ENCODE data around the gene CH25H. TPM values are rescaled to one million over a fixed set of nuclear protein-coding genes. Genes with fewer than 3 reads are reported as not detected.

The CH25H gene
- total and polyA plus RNA-seq, 5 donors = 0.24 to 1.8 (median 0.59) TPM

GRCh38 chr10:89213191-89213808 is 6.2 kb upstream of the CH25H start:
- ATAC-seq (peak; percentile 30 to 68), DNase-seq (no peak)
- no peak overlapping the region for H3K27ac ChIP-seq (ENCODE audit: low read length)
- no peak overlapping the region for H3K4me3 ChIP-seq (ENCODE audit: low read length)
- H3K4me1 ChIP-seq (ENCODE audit: control insufficient read depth, insufficient read depth, low read length) = peaks cover 2% of the 10 kb centered on the region
- H3K27me3 ChIP-seq (ENCODE audit: control insufficient read depth, insufficient read depth) = no peaks in the 10 kb centered on the region
- intact Hi-C loops (cut with DNase I) = loop anchor here in 3 of 4 donors (2.0 to 10.0 kb wide), 4 partner anchors 182 to 376 kb away; no protein-coding TSS in a partner anchor
- 38% methylated on average over 8 of the region's 8 CpGs for WGBS
- H3K9me3 ChIP-seq (ENCODE audit: control insufficient read depth, low read length) = no peaks in the 10 kb centered on the region

GRCh38 chr10:89210794-89211425 is 3.8 kb upstream of the CH25H start:
- intact Hi-C loops (cut with DNase I) = loop anchor here in 3 of 4 donors (2.0 to 10.0 kb wide), 4 partner anchors 180 to 374 kb away; no protein-coding TSS in a partner anchor
- no peak for DNase-seq
- Histone ChIP-seq H3K4me1 (ENCODE audit: control insufficient read depth, insufficient read depth, low read length) (peaks cover 3% of the 10 kb centered on the region), H3K27ac (ENCODE audit: low read length) (no peak overlapping the region), H3K27me3 (ENCODE audit: control insufficient read depth, insufficient read depth) (no peaks in the 10 kb centered on the region), H3K4me3 (ENCODE audit: low read length) (no peak overlapping the region), H3K9me3 (ENCODE audit: control insufficient read depth, low read length) (no peaks in the 10 kb centered on the region)
- no peak for ATAC-seq
- WGBS = 92% methylated on average over 3 of the region's 3 CpGs

GRCh38 chr10:89209718-89210117 is 2.6 kb upstream of the CH25H start:
- Histone ChIP-seq H3K9me3 (ENCODE audit: control insufficient read depth, low read length) (no peaks in the 10 kb centered on the region), H3K27me3 (ENCODE audit: control insufficient read depth, insufficient read depth) (no peaks in the 10 kb centered on the region), H3K4me3 (ENCODE audit: low read length) (no peak overlapping the region), H3K27ac (ENCODE audit: low read length) (no peak overlapping the region), H3K4me1 (ENCODE audit: control insufficient read depth, insufficient read depth, low read length) (peaks cover 3% of the 10 kb centered on the region)
- intact Hi-C loops (cut with DNase I) = loop anchor here in 3 of 4 donors (2.0 to 10.0 kb wide), 4 partner anchors 179 to 372 kb away; no protein-coding TSS in a partner anchor
- no peak for DNase-seq
- no peak for ATAC-seq
- 96% methylated on average over 5 of the region's 5 CpGs for WGBS

- ATAC-seq (peak; percentile 74 to 82), DNase-seq (peak; percentile 57 to 86 (median 82))
- H3K4me1 ChIP-seq (ENCODE audit: control insufficient read depth, insufficient read depth, low read length) = peaks cover 3% of the 10 kb centered on the region
- H3K4me3 ChIP-seq (ENCODE audit: low read length) = peak overlapping the region; percentile 51
- WGBS = 5% methylated on average over 60 of the region's 60 CpGs
- intact Hi-C loops (cut with DNase I) = no loop called here
- peak overlapping the region; percentile 77 for H3K27ac ChIP-seq (ENCODE audit: low read length)
- H3K9me3 ChIP-seq (ENCODE audit: control insufficient read depth, low read length) = no peaks in the 10 kb centered on the region
- no peaks in the 10 kb centered on the region for H3K27me3 ChIP-seq (ENCODE audit: control insufficient read depth, insufficient read depth)
Measured at GRCh38 chr10:89207801-89208551, 859 bp upstream of the CH25H start.

- peak in 2 of 3 donors; percentile 62 to 68 for DNase-seq
- Histone ChIP-seq H3K27ac (ENCODE audit: low read length) (peak overlapping the region; percentile 25), H3K4me1 (ENCODE audit: control insufficient read depth, insufficient read depth, low read length) (peaks cover 3% of the 10 kb centered on the region), H3K4me3 (ENCODE audit: low read length) (peak overlapping the region; percentile 51), H3K9me3 (ENCODE audit: control insufficient read depth, low read length) (no peaks in the 10 kb centered on the region), H3K27me3 (ENCODE audit: control insufficient read depth, insufficient read depth) (no peaks in the 10 kb centered on the region)
- ATAC-seq = peak; percentile 49 to 59
- 8% methylated on average over 42 of the region's 42 CpGs for WGBS
- intact Hi-C loops (cut with DNase I) = no loop called here
Measured at GRCh38 chr10:89206402-89207180, 526 bp downstream of the CH25H start.

- no peak for ATAC-seq
- WGBS = 75% methylated on average over 6 of the region's 6 CpGs
Measured at GRCh38 chr10:89204621-89205185, 2.4 kb downstream of the CH25H start.

GRCh38 chr10:89203237-89203636 is 3.9 kb downstream of the CH25H start:
- intact Hi-C loops (cut with DNase I) = no loop called here
- no peak for DNase-seq
- 97% methylated on average over 1 of the region's 1 CpG for WGBS

More at GRCh38 chr10:89204621-89205185, 2.4 kb downstream of the CH25H start:
- Histone ChIP-seq H3K27me3 (ENCODE audit: control insufficient read depth, insufficient read depth) (no peaks in the 10 kb centered on the region), H3K4me1 (ENCODE audit: control insufficient read depth, insufficient read depth, low read length) (peaks cover 3% of the 10 kb centered on the region), H3K27ac (ENCODE audit: low read length) (no peak overlapping the region), H3K4me3 (ENCODE audit: low read length) (no peak overlapping the region), H3K9me3 (ENCODE audit: control insufficient read depth, low read length) (no peaks in the 10 kb centered on the region)
- intact Hi-C loops (cut with DNase I) = no loop called here
- no peak for DNase-seq

GRCh38 chr10:89202033-89202425 is 5.1 kb downstream of the CH25H start:
- H3K4me1 ChIP-seq (ENCODE audit: control insufficient read depth, insufficient read depth, low read length) = peaks cover 3% of the 10 kb centered on the region

More at GRCh38 chr10:89203237-89203636, 3.9 kb downstream of the CH25H start:
- no peak overlapping the region for H3K27ac ChIP-seq (ENCODE audit: low read length)
- H3K4me3 ChIP-seq (ENCODE audit: low read length) = no peak overlapping the region
- H3K4me1 ChIP-seq (ENCODE audit: control insufficient read depth, insufficient read depth, low read length) = peaks cover 3% of the 10 kb centered on the region
- no peaks in the 10 kb centered on the region for H3K9me3 ChIP-seq (ENCODE audit: control insufficient read depth, low read length)
- no peak for ATAC-seq
- H3K27me3 ChIP-seq (ENCODE audit: control insufficient read depth, insufficient read depth) = no peaks in the 10 kb centered on the region

GRCh38 chr10:89201345-89202032 is 5.6 kb downstream of the CH25H start:
- H3K4me3 ChIP-seq (ENCODE audit: low read length) = no peak overlapping the region
- no peaks in the 10 kb centered on the region for H3K27me3 ChIP-seq (ENCODE audit: control insufficient read depth, insufficient read depth)
- DNase-seq = no peak
- intact Hi-C loops (cut with DNase I) = no loop called here
- no peaks in the 10 kb centered on the region for H3K9me3 ChIP-seq (ENCODE audit: control insufficient read depth, low read length)
- WGBS = 87% methylated on average over 7 of the region's 7 CpGs
- H3K27ac ChIP-seq (ENCODE audit: low read length) = no peak overlapping the region
- H3K4me1 ChIP-seq (ENCODE audit: control insufficient read depth, insufficient read depth, low read length) = peaks cover 1% of the 10 kb centered on the region
- no peak for ATAC-seq

More at GRCh38 chr10:89202033-89202425, 5.1 kb downstream of the CH25H start:
- no peaks in the 10 kb centered on the region for H3K27me3 ChIP-seq (ENCODE audit: control insufficient read depth, insufficient read depth)
- intact Hi-C loops (cut with DNase I) = no loop called here
- WGBS = 100% methylated on average over 2 of the region's 2 CpGs
- no peak for ATAC-seq
- H3K9me3 ChIP-seq (ENCODE audit: control insufficient read depth, low read length) = no peaks in the 10 kb centered on the region
- H3K27ac ChIP-seq (ENCODE audit: low read length) = no peak overlapping the region
- no peak for DNase-seq
- H3K4me3 ChIP-seq (ENCODE audit: low read length) = no peak overlapping the region

GRCh38 chr10:89197473-89197872 is 9.6 kb downstream of the CH25H start:
- intact Hi-C loops (cut with DNase I) = no loop called here
- ATAC-seq = no peak
- Histone ChIP-seq H3K27ac (ENCODE audit: low read length) (no peak overlapping the region), H3K9me3 (ENCODE audit: control insufficient read depth, low read length) (no peaks in the 10 kb centered on the region), H3K4me3 (ENCODE audit: low read length) (no peak overlapping the region), H3K4me1 (ENCODE audit: control insufficient read depth, insufficient read depth, low read length) (no peaks in the 10 kb centered on the region), H3K27me3 (ENCODE audit: control insufficient read depth, insufficient read depth) (no peaks in the 10 kb centered on the region)
- no peak for DNase-seq
- 90% methylated on average over 4 of the region's 4 CpGs for WGBS

Measured in right cardiac atrium (tissue), 5 donors.